ENCODE results near the gene PACSIN2.

GRCh38 chr22:42939941-42940653 lies 74.9 kb downstream of the PACSIN2 start:
- TF ChIP-seq GATA3 (IDR thresholded peaks at IDR 0.05; ENCODE audit: low read depth, low read length): no peak
- no peak for TF ChIP-seq GATA2 (IDR thresholded peaks at IDR 0.05; ENCODE audit: low read depth, low read length)
